ES-I3 (cell line): ENCODE measurements around the gene CACNA1H.
"Not testable (repeated sequence)": the region's sequence is repeated elsewhere in the genome, so short reads cannot be mapped to it uniquely, and the experiment has no call there.

ENCODE experiments used
- H3K36me3 ChIP-seq: 2 replicates; pipeline ENCODE4 v1.6.1; 2013; ENCODE audit warnings: mild to moderate bottlenecking, low read length, control low read depth, moderate library complexity; ENCODE audit not compliant: insufficient read depth
- H3K4me1 ChIP-seq: 2 replicates; pipeline ENCODE4 v1.6.1; 2013; ENCODE audit warnings: mild to moderate bottlenecking, control low read depth, low read length; ENCODE audit not compliant: insufficient read depth
- H3K9ac ChIP-seq: 2 replicates; pipeline ENCODE4 v1.6.1; 2013; ENCODE audit warnings: low read depth, mild to moderate bottlenecking, low read length, moderate library complexity
- H3K9me3 ChIP-seq: 2 replicates; pipeline ENCODE4 v1.6.1; 2013; ENCODE audit warnings: mild to moderate bottlenecking, low read length, moderate library complexity; ENCODE audit not compliant: control insufficient read depth, insufficient read depth

CACNA1H gene

DNA sequence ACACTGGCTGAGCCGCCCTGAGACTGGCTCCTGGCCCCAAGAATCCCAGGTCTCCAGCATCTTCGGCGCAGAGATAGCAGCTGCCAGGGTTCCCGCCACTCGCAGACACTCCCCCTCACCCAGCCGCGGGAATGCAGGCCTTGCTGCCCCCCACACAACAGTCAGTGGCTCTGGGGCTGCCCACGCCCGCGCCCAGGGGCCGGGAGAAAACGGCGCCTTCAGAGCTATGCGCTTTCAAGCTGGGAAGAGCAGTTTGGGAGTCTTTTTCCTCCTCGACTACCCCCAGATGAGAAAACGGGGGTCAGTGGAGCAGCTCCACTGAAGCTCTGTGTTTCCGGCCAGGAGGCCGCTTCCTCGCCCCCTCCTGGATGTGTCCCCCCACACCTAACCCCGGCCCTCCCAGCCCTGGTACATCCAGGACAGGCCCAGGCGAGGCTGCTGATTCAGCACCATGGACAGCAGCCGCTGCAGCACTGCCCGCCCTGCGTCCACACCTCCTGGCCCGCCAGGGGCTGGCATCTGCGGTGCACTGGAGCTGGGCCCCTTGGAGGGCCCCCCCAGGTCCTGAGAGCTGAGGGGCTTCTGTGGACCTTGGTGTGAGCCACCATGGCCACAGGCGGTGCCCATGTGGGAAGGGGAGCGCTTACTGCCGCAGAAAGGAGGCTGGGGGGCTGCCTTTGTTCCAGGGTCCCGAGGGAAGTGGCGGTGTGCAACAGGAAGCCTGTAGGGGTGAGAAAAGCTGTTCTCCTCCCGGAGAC, 35.7 kb downstream of the CACNA1H start:
- H3K4me1 ChIP-seq, result no peaks in the 10 kb centered on the region
- no peak overlapping the region for H3K9ac ChIP-seq
- no peaks in the 10 kb centered on the region for H3K36me3 ChIP-seq

DNA sequence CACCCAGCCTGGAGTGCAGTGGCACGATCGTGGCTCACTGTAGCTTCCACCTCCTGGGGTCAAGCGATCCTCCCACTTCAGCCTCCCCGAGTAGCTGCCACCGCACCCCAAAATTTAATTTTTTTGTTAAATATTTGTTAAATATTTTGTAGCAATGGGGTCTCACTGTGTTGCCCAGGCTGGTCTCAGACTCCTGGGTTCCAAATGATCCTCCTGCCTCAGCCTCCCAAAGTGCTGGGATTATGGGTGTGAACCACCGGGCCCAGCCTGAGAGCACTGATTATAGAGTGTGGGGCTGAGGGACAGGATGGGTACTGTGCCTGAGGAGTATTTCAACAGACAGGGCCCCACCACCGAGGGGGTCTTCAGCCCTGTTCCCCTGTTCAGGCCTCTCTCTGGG, 36.5 kb downstream of the CACNA1H start:
- H3K9ac ChIP-seq, result no peak overlapping the region
- no peaks in the 10 kb centered on the region; the same call in 1 of the 2 replicates for H3K4me1 ChIP-seq
- H3K9me3 ChIP-seq, result no peaks in the 10 kb centered on the region
- H3K36me3 ChIP-seq, result no peaks in the 10 kb centered on the region

More for the DNA sequence above, 35.7 kb downstream of the CACNA1H start:
- H3K9me3 ChIP-seq, result no peaks in the 10 kb centered on the region

DNA sequence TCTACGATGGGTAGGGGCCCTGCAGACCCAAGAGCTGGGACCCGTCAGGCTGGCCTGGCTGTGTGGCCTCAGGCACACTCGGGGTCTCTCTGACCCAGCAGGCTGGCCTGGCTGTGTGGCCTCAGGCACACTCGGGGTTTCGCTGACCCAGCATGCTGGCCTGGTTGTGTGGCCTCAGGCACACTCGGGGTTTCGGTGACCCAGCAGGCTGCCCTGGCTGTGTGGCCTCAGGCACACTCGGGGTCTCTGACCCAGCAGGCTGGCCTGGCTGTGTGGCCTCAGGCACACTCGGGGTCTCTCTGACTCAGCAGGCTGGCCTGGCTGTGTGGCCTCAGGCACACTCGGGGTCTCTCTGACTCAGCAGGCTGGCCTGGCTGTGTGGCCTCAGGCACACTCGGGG, 37.9 kb downstream of the CACNA1H start:
- not testable (repeated sequence) for H3K36me3 ChIP-seq, H3K9me3 ChIP-seq, H3K4me1 ChIP-seq, H3K9ac ChIP-seq

DNA sequence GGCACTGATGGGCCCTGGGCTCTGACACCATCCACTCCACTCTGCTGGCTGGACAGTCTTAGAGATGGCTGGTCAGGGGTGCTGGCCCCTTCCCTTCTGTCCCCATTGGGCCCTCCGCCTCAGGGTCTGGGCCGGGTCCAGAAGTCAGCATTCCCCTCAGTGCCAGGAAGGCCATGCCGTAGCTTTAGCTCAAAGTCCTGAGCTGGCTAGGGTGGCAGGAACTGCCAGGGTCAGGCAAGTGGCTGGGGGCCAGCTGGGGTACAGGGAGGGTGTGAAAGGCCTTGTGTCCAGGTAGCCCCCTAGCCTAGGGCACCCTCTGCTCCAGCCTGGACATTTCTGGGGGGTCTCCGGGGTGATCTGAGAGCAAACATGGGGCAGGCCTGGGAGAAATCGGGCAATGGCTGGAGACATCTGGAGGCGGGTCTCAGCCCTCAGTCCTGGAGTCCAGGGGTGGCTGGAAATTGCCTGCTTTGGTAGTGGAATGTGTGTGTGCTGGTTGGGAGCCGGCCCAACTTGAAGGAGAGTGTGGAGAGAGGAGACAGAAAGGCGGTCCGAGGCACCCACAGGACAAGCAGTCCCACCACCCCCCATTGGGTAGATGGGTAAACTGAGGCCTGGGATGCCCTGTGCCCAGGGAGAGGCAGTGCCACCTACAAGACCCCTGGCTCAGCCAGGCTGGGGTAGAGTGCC, 39.6 kb downstream of the CACNA1H start:
- Histone ChIP-seq H3K4me1 (no peaks in the 10 kb centered on the region; the same call in 1 of the 2 replicates), H3K9ac (no peak overlapping the region), H3K36me3 (no peaks in the 10 kb centered on the region), H3K9me3 (no peaks in the 10 kb centered on the region)

DNA sequence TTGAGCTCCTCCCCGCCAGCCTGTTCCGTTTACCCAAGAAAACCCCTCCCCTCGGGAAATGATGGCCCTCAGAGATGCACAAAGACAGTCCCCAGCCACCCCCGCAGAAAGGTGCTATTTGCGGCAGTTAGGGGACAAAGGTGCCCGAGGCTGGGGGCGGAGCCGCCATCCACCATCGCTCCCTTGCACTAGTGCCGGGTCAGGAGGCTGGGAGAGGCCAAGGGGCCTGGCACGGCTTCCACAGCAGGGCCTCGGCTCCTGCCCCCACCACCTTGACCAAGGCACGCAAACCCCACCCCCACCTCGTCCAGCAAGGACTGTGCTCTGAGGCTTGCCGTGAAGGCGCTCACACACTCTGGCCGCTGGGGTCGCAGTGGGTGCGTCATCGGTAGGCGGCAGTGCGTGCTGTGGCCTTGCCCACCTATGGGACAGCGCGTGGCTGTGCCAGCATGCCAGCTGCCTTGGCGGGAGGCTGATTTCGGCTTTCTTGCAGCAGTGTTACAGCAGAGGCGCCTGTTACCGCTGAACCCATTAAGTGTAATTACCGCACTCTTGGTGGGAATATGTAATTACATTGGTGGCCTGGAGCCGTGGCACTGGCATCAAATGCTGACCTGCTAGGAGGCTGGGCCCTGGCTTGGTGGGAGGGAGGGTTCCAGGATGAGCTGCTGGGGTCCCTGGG, 40.4 kb downstream of the CACNA1H start:
- no peak overlapping the region for H3K9ac ChIP-seq
- no peaks in the 10 kb centered on the region for H3K9me3 ChIP-seq
- H3K36me3 ChIP-seq, result no peaks in the 10 kb centered on the region
- no peaks in the 10 kb centered on the region; the same call in 1 of the 2 replicates for H3K4me1 ChIP-seq

DNA sequence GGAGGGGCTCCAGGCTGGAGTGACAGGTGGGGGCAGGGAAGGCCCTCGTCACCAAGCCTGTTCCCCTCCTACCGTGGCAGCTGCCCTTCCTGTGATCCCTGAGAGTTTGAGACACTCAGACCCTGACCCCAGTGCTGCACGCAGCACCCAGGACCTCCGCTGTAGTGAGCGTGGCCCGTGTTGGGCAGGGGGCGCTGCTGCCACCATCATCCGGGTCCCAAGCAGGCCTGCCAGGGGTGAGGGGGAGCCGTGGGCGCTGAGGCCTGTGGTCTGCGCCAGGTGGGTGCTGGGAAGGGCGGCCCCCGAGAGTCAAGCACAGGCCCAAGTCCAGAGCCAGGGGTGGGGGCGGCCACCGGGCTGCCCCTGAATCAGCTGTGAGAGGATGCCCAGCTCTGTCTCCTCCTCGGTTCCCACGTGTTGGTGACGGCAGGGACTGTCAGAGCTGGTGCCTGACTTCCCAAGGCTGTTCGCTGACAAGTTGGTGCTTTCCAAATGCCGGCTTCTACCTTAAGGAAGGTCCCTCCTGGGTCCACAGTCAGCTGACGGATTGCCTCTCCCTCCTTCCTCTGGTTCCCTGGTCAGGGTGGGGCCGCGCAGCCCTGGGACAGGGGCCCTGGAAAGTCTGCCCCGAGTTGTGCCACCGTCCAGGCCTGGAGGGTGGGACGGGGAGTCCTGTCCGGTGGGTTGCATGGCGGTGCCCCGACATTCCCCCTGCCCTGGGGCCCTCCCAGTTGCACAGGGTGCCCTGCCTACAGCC, 41.1 kb downstream of the CACNA1H start:
- no peak overlapping the region for H3K9ac ChIP-seq
- no peaks in the 10 kb centered on the region for H3K36me3 ChIP-seq
- no peaks in the 10 kb centered on the region; the same call in 1 of the 2 replicates for H3K4me1 ChIP-seq
- H3K9me3 ChIP-seq, result no peaks in the 10 kb centered on the region

DNA sequence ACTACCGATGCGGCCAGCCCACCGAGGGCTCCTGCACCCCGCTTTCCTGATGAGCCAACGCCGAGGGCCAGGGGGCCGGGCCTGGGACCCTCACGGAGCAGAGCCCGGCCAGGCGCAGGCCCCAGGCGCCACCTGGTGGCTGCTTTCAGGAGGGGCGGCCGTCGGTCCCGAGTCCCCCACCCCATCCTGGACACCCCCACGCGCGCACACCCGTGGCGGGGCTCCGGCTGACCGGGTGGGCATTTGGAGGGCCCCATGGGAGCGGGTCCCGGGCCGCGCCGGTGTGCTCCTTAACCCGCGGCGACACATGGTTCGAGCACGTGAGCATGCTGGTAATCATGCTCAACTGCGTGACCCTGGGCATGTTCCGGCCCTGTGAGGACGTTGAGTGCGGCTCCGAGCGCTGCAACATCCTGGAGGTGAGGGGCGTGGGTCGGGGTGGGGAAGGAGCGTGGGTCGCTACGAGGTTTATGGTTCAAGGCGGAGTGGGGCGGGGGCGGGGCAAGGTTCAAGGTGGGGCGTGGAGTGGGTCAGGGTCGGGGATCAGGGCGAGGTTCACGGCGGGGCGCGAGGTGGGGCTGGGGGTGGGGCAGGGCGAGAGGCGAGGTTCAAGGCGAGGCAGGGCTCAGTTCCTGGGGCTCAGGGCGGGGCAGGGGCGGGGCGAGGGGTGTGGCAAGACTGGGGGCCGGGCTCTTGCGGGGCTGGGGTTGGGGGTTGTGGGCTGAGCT, 41.9 kb downstream of the CACNA1H start:
- no peaks in the 10 kb centered on the region; the same call in 1 of the 2 replicates for H3K4me1 ChIP-seq
- no peaks in the 10 kb centered on the region for H3K9me3 ChIP-seq
- no peak overlapping the region for H3K9ac ChIP-seq
- H3K36me3 ChIP-seq, result no peaks in the 10 kb centered on the region

DNA sequence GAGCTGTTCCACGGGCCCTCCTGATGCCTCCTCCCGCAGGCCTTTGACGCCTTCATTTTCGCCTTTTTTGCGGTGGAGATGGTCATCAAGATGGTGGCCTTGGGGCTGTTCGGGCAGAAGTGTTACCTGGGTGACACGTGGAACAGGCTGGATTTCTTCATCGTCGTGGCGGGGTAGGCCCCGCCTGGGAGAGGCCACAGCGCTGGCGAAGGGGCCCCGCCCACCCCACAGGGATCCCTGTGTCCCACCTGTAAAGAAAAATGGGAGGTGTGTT, 42.4 kb downstream of the CACNA1H start:
- no peak overlapping the region for H3K9ac ChIP-seq

DNA sequence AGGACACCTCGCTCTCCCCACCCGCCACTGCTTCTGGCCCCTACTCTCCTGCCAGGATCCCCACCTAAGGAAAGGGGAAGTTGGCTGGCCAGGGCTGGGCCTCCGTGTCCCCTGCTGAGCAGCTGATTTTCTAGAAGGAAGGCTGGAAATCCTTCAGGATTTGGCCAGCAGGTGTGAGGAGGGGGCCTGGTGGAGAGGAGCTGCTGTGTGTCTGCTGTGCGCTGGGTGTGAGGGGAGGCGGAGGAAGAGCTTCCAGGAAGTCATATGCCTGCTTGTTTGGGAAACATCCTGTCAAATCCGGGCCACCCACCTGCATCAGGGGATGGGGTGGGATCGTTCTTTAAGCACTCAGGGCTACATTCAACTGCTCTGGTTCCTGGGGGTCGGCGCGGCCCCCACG, 43.6 kb downstream of the CACNA1H start:
- no peaks in the 10 kb centered on the region; the same call in 1 of the 2 replicates for H3K4me1 ChIP-seq
- no peaks in the 10 kb centered on the region for H3K36me3 ChIP-seq
- no peak overlapping the region for H3K9ac ChIP-seq
- no peaks in the 10 kb centered on the region for H3K9me3 ChIP-seq

More for the DNA sequence above, 42.4 kb downstream of the CACNA1H start:
- Histone ChIP-seq H3K9me3 (no peaks in the 10 kb centered on the region), H3K4me1 (no peaks in the 10 kb centered on the region; the same call in 1 of the 2 replicates), H3K36me3 (no peaks in the 10 kb centered on the region)

DNA sequence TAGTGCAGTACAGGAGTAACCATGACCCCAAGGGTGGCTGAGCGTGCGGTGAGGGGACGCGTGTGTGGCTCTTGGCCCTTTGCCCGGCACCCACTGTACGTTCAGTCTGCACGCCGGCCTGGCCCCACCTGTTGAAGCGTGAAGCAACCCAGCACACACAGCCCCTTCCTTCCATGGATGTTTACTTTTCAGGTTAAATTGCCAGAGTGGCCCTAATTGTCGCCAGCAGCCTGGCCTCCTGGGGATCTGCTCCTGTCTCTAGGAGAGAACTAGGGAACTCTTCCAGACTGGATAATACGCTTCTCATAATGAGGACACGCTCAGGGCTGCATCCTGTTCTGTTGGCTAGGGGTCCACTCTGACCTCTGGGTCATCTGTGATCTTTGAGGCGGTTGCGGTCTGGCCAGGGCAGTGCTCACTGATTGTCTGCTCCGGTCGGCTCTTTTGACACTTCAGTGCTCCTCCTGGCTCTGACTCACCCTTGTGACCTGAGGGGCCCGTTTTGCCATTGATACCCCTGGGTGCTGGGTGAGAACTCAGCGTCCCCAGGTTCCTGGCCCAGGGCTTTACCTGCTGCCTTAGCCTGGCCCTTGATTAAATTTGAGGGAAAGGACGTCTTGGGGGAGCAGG, 44.4 kb downstream of the CACNA1H start:
- Histone ChIP-seq H3K4me1 (no peaks in the 10 kb centered on the region; the same call in 1 of the 2 replicates), H3K9ac (no peak overlapping the region), H3K9me3 (no peaks in the 10 kb centered on the region), H3K36me3 (no peaks in the 10 kb centered on the region)

DNA sequence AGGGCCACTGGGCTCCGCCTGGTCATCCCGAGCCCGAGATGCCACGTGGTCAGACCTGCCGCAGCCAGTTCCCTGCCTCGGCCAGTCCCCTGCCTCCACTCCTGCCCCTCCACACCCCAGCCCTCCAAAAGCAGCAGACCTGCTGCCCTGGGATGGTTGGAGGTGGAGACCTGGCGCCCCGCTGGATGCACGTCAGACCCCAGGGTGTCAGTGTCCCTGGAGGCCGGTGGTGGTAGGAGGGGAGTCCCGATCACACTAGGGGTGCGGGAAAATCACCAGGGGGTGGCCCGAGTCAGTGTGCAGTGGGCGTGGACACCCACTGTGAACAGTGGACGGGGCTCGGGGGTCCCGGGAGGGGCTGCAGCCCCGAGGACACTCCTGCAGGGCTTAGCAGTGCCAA, 45.3 kb downstream of the CACNA1H start:
- H3K36me3 ChIP-seq, result no peaks in the 10 kb centered on the region

DNA sequence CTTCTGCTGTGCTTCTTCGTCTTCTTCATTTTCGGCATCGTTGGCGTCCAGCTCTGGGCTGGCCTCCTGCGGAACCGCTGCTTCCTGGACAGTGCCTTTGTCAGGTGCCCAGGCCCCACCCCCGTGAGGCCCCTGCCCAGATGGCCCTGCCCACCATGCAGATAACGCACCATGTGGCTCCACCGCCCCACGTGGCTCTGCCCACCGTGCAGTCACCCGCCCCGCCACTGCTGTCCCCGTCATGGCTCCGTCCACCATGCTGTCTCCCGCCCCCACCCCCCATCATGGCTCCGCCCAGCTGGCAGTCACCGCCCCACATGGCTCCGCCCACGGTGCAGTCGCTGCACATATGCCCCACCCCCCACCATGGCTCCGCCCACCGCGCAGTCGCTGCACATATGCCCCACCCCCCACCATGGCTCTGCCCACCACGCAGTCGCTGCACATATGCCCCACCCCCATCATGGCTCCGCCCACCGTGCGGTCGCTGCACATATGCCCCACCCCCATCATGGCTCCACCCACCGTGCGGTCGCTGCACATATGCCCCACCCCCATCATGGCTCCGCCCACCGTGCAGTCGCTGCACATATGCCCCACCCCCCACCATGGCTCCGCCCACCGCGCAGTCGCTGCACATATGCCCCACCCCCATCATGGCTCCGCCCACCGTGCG, 45.9 kb downstream of the CACNA1H start:
- H3K36me3 ChIP-seq, H3K9me3 ChIP-seq, H3K4me1 ChIP-seq, H3K9ac ChIP-seq: not testable (repeated sequence)

More for the DNA sequence above, 45.3 kb downstream of the CACNA1H start:
- Histone ChIP-seq H3K9ac (no peak overlapping the region), H3K9me3 (no peaks in the 10 kb centered on the region), H3K4me1 (no peaks in the 10 kb centered on the region; the same call in 1 of the 2 replicates)

DNA sequence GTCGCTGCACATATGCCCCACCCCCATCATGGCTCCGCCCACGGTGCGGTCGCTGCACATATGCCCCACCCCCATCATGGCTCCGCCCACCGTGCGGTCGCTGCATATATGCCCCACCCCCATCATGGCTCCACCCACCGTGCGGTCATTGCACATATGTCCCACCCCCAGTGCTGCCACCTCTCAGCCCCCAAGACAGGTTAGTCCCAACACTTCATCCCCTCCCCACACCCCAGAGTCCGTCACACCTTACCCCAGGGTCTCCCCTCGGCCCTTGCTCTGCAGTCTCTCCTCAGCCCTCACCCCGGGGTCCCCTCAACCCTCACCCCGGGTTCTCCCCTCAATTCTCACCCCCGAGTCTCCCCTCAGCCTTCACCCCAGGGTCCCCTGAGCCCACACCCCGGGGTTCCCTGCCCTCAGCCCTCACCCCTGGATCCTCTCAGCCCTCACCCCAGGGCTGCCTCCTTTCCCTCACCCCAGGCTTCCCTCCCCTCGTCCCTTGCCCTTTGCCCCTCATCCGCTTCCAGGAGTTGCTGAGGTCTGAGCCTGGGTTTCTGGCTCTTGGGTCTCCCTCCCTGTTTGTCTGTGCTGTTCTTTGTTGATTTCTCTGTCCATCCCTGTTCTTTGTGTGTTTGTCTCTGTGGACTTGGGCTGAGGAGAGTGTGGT, 46.6 kb downstream of the CACNA1H start:
- Histone ChIP-seq H3K36me3 (no peaks in the 10 kb centered on the region), H3K4me1 (no peaks in the 10 kb centered on the region), H3K9ac (no peak overlapping the region), H3K9me3 (no peaks in the 10 kb centered on the region)
